CD14-positive monocyte (primary cell): Measurements from ENCODE around the gene TSPAN7. TPM values are rescaled to one million over a fixed set of nuclear protein-coding genes. Genes with fewer than 3 reads are reported as not detected.

Experiments
- DNase-seq, 3 donors: peaks; one replicate each; pipeline ENCODE4 v3.0.0-alpha.2; 2011 to 2022
- H2AFZ ChIP-seq: 2 replicates; pipeline ENCODE4 v1.6.0; 2012; ENCODE audit warnings: mild to moderate bottlenecking, low read depth, low read length, inconsistent platforms; ENCODE audit not compliant: insufficient read depth, poor library complexity, severe bottlenecking
- H3K27ac ChIP-seq, 2 donors: 1 replicate in 1 of 2; 2 replicates in 1 of 2; pipeline ENCODE4 v1.5.1; 2012 to 2013; ENCODE audit warnings: low read length in 2 of 2, control low read depth in 1 of 2, inconsistent platforms in 1 of 2, low read depth in 1 of 2, mild to moderate bottlenecking in 1 of 2
- H3K27me3 ChIP-seq, 2 donors: one replicate each; pipeline versions ENCODE4 v1.6.0 to v1.6.1; 2011 to 2013; ENCODE audit warnings: low read length in 2 of 2; ENCODE audit not compliant: control insufficient read depth in 2 of 2, insufficient read depth in 2 of 2
- H3K36me3 ChIP-seq, 2 donors: replicated peaks in 1 of 2; 1 replicate in 1 of 2; 2 replicates in 1 of 2; pipeline versions ENCODE4 v1.5.1 to v1.6.1; 2012 to 2013; ENCODE audit warnings: low read length in 2 of 2, control low read depth in 1 of 2, inconsistent platforms in 1 of 2, mild to moderate bottlenecking in 1 of 2; ENCODE audit not compliant: insufficient read depth in 2 of 2, control insufficient read depth in 1 of 2
- H3K4me1 ChIP-seq, 2 donors: 1 replicate in 1 of 2; 2 replicates in 1 of 2; pipeline versions ENCODE4 v1.5.1 to v1.6.1; 2012 to 2013; ENCODE audit warnings: low read length in 2 of 2, control low read depth in 1 of 2, inconsistent platforms in 1 of 2, mild to moderate bottlenecking in 1 of 2, moderate library complexity in 1 of 2; ENCODE audit not compliant: insufficient read depth in 2 of 2, control insufficient read depth in 1 of 2
- H3K4me2 ChIP-seq: replicated peaks from 2 replicates; pipeline ENCODE3; 2012; ENCODE audit warnings: low read length, moderate library complexity, mild to moderate bottlenecking; ENCODE audit not compliant: poor library complexity, severe bottlenecking; ENCODE audit errors: extremely low read depth
- H3K4me3 ChIP-seq, 3 experiments: fragments of 200-600 bp in 1 of 3; sonication (generic) in 1 of 3; replicated peaks in 1 of 3; 1 replicate in 2 of 3; 2 replicates in 1 of 3; pipeline ENCODE4 v1.5.1; 2011 to 2013; ENCODE audit warnings: low read length in 3 of 3, mild to moderate bottlenecking in 3 of 3, control low read depth in 2 of 3, low read depth in 2 of 3, inconsistent platforms in 1 of 3, moderate library complexity in 1 of 3
- H3K79me2 ChIP-seq: 2 replicates; pipeline ENCODE4 v1.6.0; 2012; ENCODE audit warnings: mild to moderate bottlenecking, control low read depth, inconsistent platforms, low read length, moderate library complexity; ENCODE audit not compliant: insufficient read depth
- H3K9ac ChIP-seq: 2 replicates; pipeline ENCODE4 v1.6.0; 2017; ENCODE audit warnings: low read length, mild to moderate bottlenecking; ENCODE audit not compliant: insufficient read depth, poor library complexity, severe bottlenecking
- H3K9me3 ChIP-seq, 2 donors: replicated peaks in 1 of 2; 1 replicate in 1 of 2; 2 replicates in 1 of 2; pipeline versions ENCODE4 v1.5.1 to v1.6.1; 2012 to 2013; ENCODE audit warnings: low read length in 2 of 2, control low read depth in 1 of 2; ENCODE audit not compliant: control insufficient read depth in 1 of 2, insufficient read depth in 1 of 2
- H4K20me1 ChIP-seq: 2 replicates; pipeline ENCODE4 v1.6.0; 2012; ENCODE audit warnings: mild to moderate bottlenecking, low read length, control low read depth, moderate library complexity; ENCODE audit not compliant: insufficient read depth
- H3K27ac Mint-ChIP-seq, 7 donors: one replicate each; pipeline ENCODE4 v1.8.0; 2020; ENCODE audit warnings: mild to moderate bottlenecking in 7 of 7, mixed read lengths in 7 of 7, moderate library complexity in 6 of 7, inconsistent platforms in 2 of 7
- H3K27me3 Mint-ChIP-seq, 3 donors: one replicate each; pipeline ENCODE4 v1.8.0; 2021 to 2022; ENCODE audit warnings: low read depth in 3 of 3, mild to moderate bottlenecking in 3 of 3, mixed read lengths in 3 of 3, moderate library complexity in 3 of 3, inconsistent platforms in 1 of 3
- H3K36me3 Mint-ChIP-seq, 2 donors: one replicate each; pipeline ENCODE4 v1.8.0; 2020; ENCODE audit warnings: mixed read lengths in 2 of 2, inconsistent platforms in 1 of 2, mild to moderate bottlenecking in 1 of 2
- H3K4me1 Mint-ChIP-seq: one replicate; pipeline ENCODE4 v1.8.0; 2020; ENCODE audit warnings: mild to moderate bottlenecking, mixed read lengths
- H3K4me3 Mint-ChIP-seq, 2 donors: one replicate each; pipeline ENCODE4 v1.8.0; 2020; ENCODE audit warnings: mild to moderate bottlenecking in 2 of 2, mixed read lengths in 2 of 2, moderate library complexity in 1 of 2
- H3K9me3 Mint-ChIP-seq, 7 donors: one replicate each; pipeline ENCODE4 v1.8.0; 2020 to 2022; ENCODE audit warnings: mixed read lengths in 7 of 7, mild to moderate bottlenecking in 6 of 7, moderate library complexity in 6 of 7, inconsistent platforms in 2 of 7
- CTCF ChIP-seq: fragments of 200-600 bp; IDR thresholded peaks from one replicate; pipeline ENCODE4 v1.8.0; 2022; ENCODE audit warnings: antibody characterized with exemption, mild to moderate bottlenecking
- WGBS: methylation state at CpG from one replicate; pipeline ENCODE4 v1.1.5; 2013; ENCODE audit warnings: missing lambda C conversion rate; ENCODE audit not compliant: insufficient coverage; 5-methylcytosine and 5-hydroxymethylcytosine counted together
- intact Hi-C, 2 donors: fragments of 100-400 bp; cut with micrococcal nuclease; formaldehyde crosslinking; loops; one replicate each; pipeline versions ENCODE4 v1.15.0 to v1.15.1; 2023
- polyA plus RNA-seq, 3 donors: library from polyadenylated mRNA; depleted of rRNA in 1 of 3; unstranded in 2 of 3; stranded (reverse) in 1 of 3; fragments of 300-500 nt in 2 of 3; fragments of >200 nt in 1 of 3; fragmentation: Illumina TruSeq in 2 of 3; gene quantifications; 1 replicate in 2 of 3; 2 replicates in 1 of 3; pipeline ENCODE4 v1.2.3, GENCODE V29; 2012 to 2021

The TSPAN7 gene
- polyA plus RNA-seq, 3 donors = not detected

GRCh38 chrX:38646129-38646528 lies 84.8 kb downstream of the TSPAN7 start:
- Mint-ChIP-seq H3K4me3 (no peak overlapping the region), H3K27ac (no peak overlapping the region), H3K36me3 (no peaks in the 10 kb centered on the region), H3K27me3 (peaks cover 0 to 1% (median 0%) of the 10 kb centered on the region in 3 donors), H3K9me3 (peaks cover 0 to 1% (median 0%) of the 10 kb centered on the region in 7 donors), H3K4me1 (no peaks in the 10 kb centered on the region)
- no peak for DNase-seq
- Histone ChIP-seq H3K4me2 (no peak overlapping the region), H4K20me1 (no peaks in the 10 kb centered on the region), H3K79me2 (no peaks in the 10 kb centered on the region), H3K4me3 (no peak overlapping the region), H3K4me1 (no peaks in the 10 kb centered on the region), H3K27me3 (peaks cover 0 to 2% of the 10 kb centered on the region in 2 donors), H3K36me3 (no peaks in the 10 kb centered on the region), H3K9ac (no peak overlapping the region), H3K9me3 (no peaks in the 10 kb centered on the region), H3K27ac (no peak overlapping the region), H2AFZ (no peak overlapping the region)
- intact Hi-C loops = no loop called here
- no peak for TF ChIP-seq CTCF
- WGBS = 60% methylated on average over 1 of the region's 2 CpGs

- Mint-ChIP-seq H3K4me3 (no peak overlapping the region), H3K27me3 (peaks cover 0 to 1% (median 0%) of the 10 kb centered on the region in 3 donors), H3K9me3 (no peaks in the 10 kb centered on the region), H3K36me3 (no peaks in the 10 kb centered on the region), H3K27ac (no peak overlapping the region), H3K4me1 (no peaks in the 10 kb centered on the region)
- H3K27ac ChIP-seq = no peak overlapping the region
- H3K79me2 ChIP-seq = no peaks in the 10 kb centered on the region
- H3K4me1 ChIP-seq = no peaks in the 10 kb centered on the region
- H4K20me1 ChIP-seq = no peaks in the 10 kb centered on the region
- no peak overlapping the region for H3K9ac ChIP-seq
- H2AFZ ChIP-seq = no peak overlapping the region
- no peak overlapping the region for H3K4me3 ChIP-seq
- no peak for TF ChIP-seq CTCF
- H3K36me3 ChIP-seq = no peaks in the 10 kb centered on the region
- intact Hi-C loops = no loop called here
- H3K9me3 ChIP-seq = no peaks in the 10 kb centered on the region
- DNase-seq = no peak
- no CpG with 5 or more reads among the region's 1 CpG for WGBS
- peaks cover 0 to 2% of the 10 kb centered on the region in 2 donors for H3K27me3 ChIP-seq
- H3K4me2 ChIP-seq = no peak overlapping the region
Measured at GRCh38 chrX:38649221-38649620, 87.9 kb downstream of the TSPAN7 start.
